Measurements from ENCODE around the gene CPED1. TPM values are rescaled to one million over a fixed set of nuclear protein-coding genes. Genes with fewer than 3 reads are reported as not detected.
A peak's percentile ranks its signal among the peaks of the same experiment; 100 is the strongest.

CPED1 gene
- total and polyA plus RNA-seq, 9 donors, result 6.6 to 26.6 (median 10.8) TPM

- WGBS (ENCODE audit: insufficient coverage), result no CpG with 5 or more reads among the region's 4 CpGs
- Histone ChIP-seq H3K27me3 (ENCODE audit: control insufficient read depth, insufficient read depth, low read length) (no peaks in the 10 kb centered on the region), H3K9me3 (replicated peaks; ENCODE audit: control insufficient read depth, low read depth, low read length) (no peaks in the 10 kb centered on the region), H3K27ac (ENCODE audit: low read length) (no peak overlapping the region), H3K4me1 (ENCODE audit: control insufficient read depth, insufficient read depth, low read length) (no peaks in the 10 kb centered on the region), H3K4me3 (ENCODE audit: low read length) (no peak overlapping the region), H3K36me3 (ENCODE audit: control insufficient read depth, insufficient read depth, low read length) (no peaks in the 10 kb centered on the region)
- DNase-seq, result no peak
These were observed 271.3 kb downstream of the CPED1 start for GRCh38 chr7:121259826-121260225.

- Histone ChIP-seq H3K4me3 (ENCODE audit: low read length) (no peak overlapping the region), H3K27ac (ENCODE audit: low read length) (no peak overlapping the region), H3K27me3 (ENCODE audit: control insufficient read depth, insufficient read depth, low read length) (no peaks in the 10 kb centered on the region), H3K36me3 (ENCODE audit: control insufficient read depth, insufficient read depth, low read length) (no peaks in the 10 kb centered on the region), H3K4me1 (ENCODE audit: control insufficient read depth, insufficient read depth, low read length) (no peaks in the 10 kb centered on the region), H3K9me3 (replicated peaks; ENCODE audit: control insufficient read depth, low read depth, low read length) (no peaks in the 10 kb centered on the region)
- no peak for DNase-seq
- WGBS (ENCODE audit: insufficient coverage), result no CpG with 5 or more reads among the region's 3 CpGs
These were observed 272.8 kb downstream of the CPED1 start for GRCh38 chr7:121261207-121261884.

DNA sequence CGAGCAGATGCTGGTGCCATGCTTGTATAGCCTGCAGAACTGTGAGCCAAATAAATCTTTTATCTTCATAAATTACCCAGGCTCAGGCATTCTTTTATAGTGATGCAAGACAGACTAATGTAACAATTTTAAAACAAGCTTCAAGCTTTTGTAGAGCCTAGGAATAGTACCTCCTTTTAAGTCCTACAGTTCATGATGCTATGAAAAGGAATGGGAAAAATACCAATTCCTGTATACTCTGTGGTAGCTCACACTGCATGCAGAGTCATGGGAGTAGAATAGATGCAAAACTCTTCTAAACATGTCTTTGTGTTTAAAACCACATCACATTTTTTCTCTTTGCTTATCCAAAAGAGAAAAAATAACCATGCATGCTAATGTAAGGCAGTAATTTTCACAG, 273.7 kb downstream of the CPED1 start:
- no peak overlapping the region for H3K27ac ChIP-seq (ENCODE audit: low read length)
- no peaks in the 10 kb centered on the region for H3K9me3 ChIP-seq (replicated peaks; ENCODE audit: control insufficient read depth, low read depth, low read length)
- no peaks in the 10 kb centered on the region for H3K36me3 ChIP-seq (ENCODE audit: control insufficient read depth, insufficient read depth, low read length)
- H3K27me3 ChIP-seq (ENCODE audit: control insufficient read depth, insufficient read depth, low read length), result no peaks in the 10 kb centered on the region
- no peaks in the 10 kb centered on the region for H3K4me1 ChIP-seq (ENCODE audit: control insufficient read depth, insufficient read depth, low read length)
- no peak overlapping the region for H3K4me3 ChIP-seq (ENCODE audit: low read length)
- WGBS (ENCODE audit: insufficient coverage), result 60% methylated on average over 1 of the region's 1 CpG
- no peak for DNase-seq

GRCh38 chr7:121262969-121263368, 274.5 kb downstream of the CPED1 start:
- no peaks in the 10 kb centered on the region for H3K36me3 ChIP-seq (ENCODE audit: control insufficient read depth, insufficient read depth, low read length)
- H3K9me3 ChIP-seq (replicated peaks; ENCODE audit: control insufficient read depth, low read depth, low read length), result no peaks in the 10 kb centered on the region
- DNase-seq, result no peak
- 80% methylated on average over 1 of the region's 1 CpG for WGBS (ENCODE audit: insufficient coverage)
- H3K4me1 ChIP-seq (ENCODE audit: control insufficient read depth, insufficient read depth, low read length), result no peaks in the 10 kb centered on the region
- H3K27me3 ChIP-seq (ENCODE audit: control insufficient read depth, insufficient read depth, low read length), result no peaks in the 10 kb centered on the region
- no peak overlapping the region for H3K4me3 ChIP-seq (ENCODE audit: low read length)
- no peak overlapping the region for H3K27ac ChIP-seq (ENCODE audit: low read length)

DNA sequence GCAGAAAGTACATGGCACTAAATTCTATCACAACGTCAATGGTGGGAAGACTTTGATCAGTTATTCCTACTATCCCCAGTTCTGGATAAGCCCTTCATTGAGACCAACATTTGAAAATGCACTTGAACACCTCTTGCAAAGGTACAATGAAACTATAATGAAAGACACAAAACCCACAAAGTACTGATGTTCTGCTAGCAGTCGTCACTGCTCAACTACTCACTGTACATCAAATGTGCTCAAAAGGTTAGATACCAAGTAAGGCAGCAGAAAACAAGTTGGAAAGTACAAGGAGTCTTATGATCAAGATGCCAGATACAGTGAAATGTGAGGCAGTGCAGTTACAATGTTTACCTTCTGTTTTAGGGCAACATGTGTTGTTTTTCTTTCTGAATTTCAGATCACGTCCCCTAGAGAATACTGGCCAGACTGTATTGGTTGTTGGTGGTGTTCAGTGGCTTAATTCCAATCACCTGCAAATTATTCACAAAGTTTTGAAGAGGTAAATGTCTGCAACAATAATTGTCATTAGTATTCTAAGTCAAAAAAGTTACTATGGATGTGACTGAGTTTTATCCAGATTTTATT, 277.9 kb downstream of the CPED1 start:
- Histone ChIP-seq H3K27me3 (ENCODE audit: control insufficient read depth, insufficient read depth, low read length) (no peaks in the 10 kb centered on the region), H3K27ac (ENCODE audit: low read length) (no peak overlapping the region), H3K9me3 (replicated peaks; ENCODE audit: control insufficient read depth, low read depth, low read length) (no peaks in the 10 kb centered on the region), H3K36me3 (ENCODE audit: control insufficient read depth, insufficient read depth, low read length) (no peaks in the 10 kb centered on the region), H3K4me3 (ENCODE audit: low read length) (no peak overlapping the region), H3K4me1 (ENCODE audit: control insufficient read depth, insufficient read depth, low read length) (no peaks in the 10 kb centered on the region)
- DNase-seq, result no peak
- 86% methylated on average over 1 of the region's 3 CpGs for WGBS (ENCODE audit: insufficient coverage)

- H3K4me3 ChIP-seq (ENCODE audit: low read length), result no peak overlapping the region
- H3K27me3 ChIP-seq (ENCODE audit: control insufficient read depth, insufficient read depth, low read length), result no peaks in the 10 kb centered on the region
- no peaks in the 10 kb centered on the region for H3K36me3 ChIP-seq (ENCODE audit: control insufficient read depth, insufficient read depth, low read length)
- no peaks in the 10 kb centered on the region for H3K4me1 ChIP-seq (ENCODE audit: control insufficient read depth, insufficient read depth, low read length)
- WGBS (ENCODE audit: insufficient coverage), result 63% methylated on average over 1 of the region's 1 CpG
- DNase-seq, result no peak
- H3K9me3 ChIP-seq (replicated peaks; ENCODE audit: control insufficient read depth, low read depth, low read length), result no peaks in the 10 kb centered on the region
- no peak overlapping the region for H3K27ac ChIP-seq (ENCODE audit: low read length)
These were observed 279.1 kb downstream of the CPED1 start for GRCh38 chr7:121267612-121268011.

- no peaks in the 10 kb centered on the region for H3K9me3 ChIP-seq (replicated peaks; ENCODE audit: control insufficient read depth, low read depth, low read length)
- no peaks in the 10 kb centered on the region for H3K27me3 ChIP-seq (ENCODE audit: control insufficient read depth, insufficient read depth, low read length)
- no CpG with 5 or more reads among the region's 3 CpGs for WGBS (ENCODE audit: insufficient coverage)
- H3K36me3 ChIP-seq (ENCODE audit: control insufficient read depth, insufficient read depth, low read length), result no peaks in the 10 kb centered on the region
- H3K4me1 ChIP-seq (ENCODE audit: control insufficient read depth, insufficient read depth, low read length), result no peaks in the 10 kb centered on the region
- no peak for DNase-seq
- no peak overlapping the region for H3K27ac ChIP-seq (ENCODE audit: low read length)
- no peak overlapping the region for H3K4me3 ChIP-seq (ENCODE audit: low read length)
These were observed 281.3 kb downstream of the CPED1 start for GRCh38 chr7:121269798-121270197.

DNA sequence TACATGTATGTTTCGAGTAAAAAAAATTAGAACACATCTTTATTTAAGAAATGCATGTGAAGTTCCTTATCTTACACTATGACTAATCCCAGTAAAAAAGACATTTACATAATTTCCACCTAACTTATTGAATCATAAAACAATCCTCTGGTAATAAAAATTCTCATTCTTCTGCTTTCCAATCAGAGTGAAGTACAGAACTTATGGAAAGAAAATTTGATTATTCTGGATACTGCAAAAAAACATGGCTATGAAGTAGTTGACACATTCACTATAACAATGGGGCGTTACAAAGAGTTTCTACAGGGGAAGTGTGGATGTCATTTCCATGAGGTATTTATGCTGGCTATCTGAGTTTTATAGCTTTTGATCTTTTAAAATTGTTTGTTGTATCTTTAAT, 282.6 kb downstream of the CPED1 start:
- WGBS (ENCODE audit: insufficient coverage), result no CpG with 5 or more reads among the region's 2 CpGs
- Histone ChIP-seq H3K4me1 (ENCODE audit: control insufficient read depth, insufficient read depth, low read length) (no peaks in the 10 kb centered on the region), H3K4me3 (ENCODE audit: low read length) (no peak overlapping the region), H3K27ac (ENCODE audit: low read length) (no peak overlapping the region), H3K9me3 (replicated peaks; ENCODE audit: control insufficient read depth, low read depth, low read length) (no peaks in the 10 kb centered on the region), H3K36me3 (ENCODE audit: control insufficient read depth, insufficient read depth, low read length) (no peaks in the 10 kb centered on the region), H3K27me3 (ENCODE audit: control insufficient read depth, insufficient read depth, low read length) (no peaks in the 10 kb centered on the region)
- DNase-seq, result no peak

DNA sequence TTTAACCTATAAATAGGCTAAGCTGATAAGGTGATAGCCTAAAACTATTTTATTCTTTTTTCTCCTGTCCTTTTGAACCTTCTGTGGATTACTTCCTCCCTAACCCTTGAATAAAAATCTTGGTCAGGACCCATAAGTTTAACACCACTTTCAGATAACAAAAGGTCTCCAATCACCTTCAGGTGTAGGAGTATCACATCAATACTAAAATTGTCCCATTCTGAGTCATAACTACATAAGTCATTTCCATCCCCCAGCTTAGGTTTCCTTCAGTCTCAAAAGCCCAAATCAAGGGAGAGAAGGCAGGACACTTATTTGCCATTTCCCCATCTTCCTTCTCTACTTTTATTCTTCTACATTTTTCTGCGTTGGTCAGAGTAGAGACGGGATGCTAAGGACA, 283.4 kb downstream of the CPED1 start:
- no peak for DNase-seq
- Histone ChIP-seq H3K9me3 (replicated peaks; ENCODE audit: control insufficient read depth, low read depth, low read length) (no peaks in the 10 kb centered on the region), H3K27me3 (ENCODE audit: control insufficient read depth, insufficient read depth, low read length) (no peaks in the 10 kb centered on the region), H3K4me1 (ENCODE audit: control insufficient read depth, insufficient read depth, low read length) (no peaks in the 10 kb centered on the region), H3K27ac (ENCODE audit: low read length) (no peak overlapping the region), H3K4me3 (ENCODE audit: low read length) (no peak overlapping the region), H3K36me3 (ENCODE audit: control insufficient read depth, insufficient read depth, low read length) (no peaks in the 10 kb centered on the region)
- WGBS (ENCODE audit: insufficient coverage), result no CpG with 5 or more reads among the region's 2 CpGs

DNA sequence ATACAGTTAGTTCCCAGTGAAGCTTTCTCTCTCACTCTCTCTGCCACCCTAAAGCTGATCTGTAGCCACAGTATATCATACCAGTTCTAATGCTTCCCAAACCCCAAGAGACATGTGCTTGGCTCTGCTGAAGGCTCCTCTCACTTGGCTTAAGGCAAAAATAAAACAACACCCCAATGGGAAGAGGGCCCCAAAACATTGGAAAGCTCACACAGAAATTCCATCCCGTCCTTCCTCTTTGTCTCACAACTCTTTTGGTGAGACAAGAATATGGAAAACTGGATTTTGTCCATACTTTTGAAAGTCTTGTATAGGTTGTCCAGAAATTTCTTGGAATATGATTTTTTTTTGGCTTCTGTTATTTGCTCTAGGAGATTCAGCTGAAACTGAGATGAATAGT, 284.2 kb downstream of the CPED1 start:
- Histone ChIP-seq H3K27ac (ENCODE audit: low read length) (no peak overlapping the region), H3K9me3 (replicated peaks; ENCODE audit: control insufficient read depth, low read depth, low read length) (no peaks in the 10 kb centered on the region), H3K4me3 (ENCODE audit: low read length) (no peak overlapping the region), H3K27me3 (ENCODE audit: control insufficient read depth, insufficient read depth, low read length) (no peaks in the 10 kb centered on the region), H3K36me3 (ENCODE audit: control insufficient read depth, insufficient read depth, low read length) (no peaks in the 10 kb centered on the region), H3K4me1 (ENCODE audit: control insufficient read depth, insufficient read depth, low read length) (no peaks in the 10 kb centered on the region)
- no CpG with 5 or more reads among the region's 1 CpG for WGBS (ENCODE audit: insufficient coverage)
- DNase-seq, result peak; percentile 82
